CD4-positive, CD25-positive, alpha-beta regulatory T cell (primary cell): Measurements from ENCODE around the gene FGF3. TPM values are rescaled to one million over a fixed set of nuclear protein-coding genes. Genes with fewer than 3 reads are reported as not detected.

ENCODE experiments used
- ATAC-seq, 2 donors: fragments of 150-1000 bp; cut with Tn5 transposase; one replicate each; pipeline ENCODE4 v1.10.0; 2021; ENCODE audit warnings: low read depth in 2 of 2, moderate number of reproducible peaks in 2 of 2, moderate library complexity in 1 of 2
- DNase-seq, 3 donors: peaks; one replicate each; pipeline versions ENCODE4 v3.0.0 to v3.0.0-alpha.2; 2012 to 2022; ENCODE audit warnings: mixed read lengths in 1 of 3
- H3K27ac ChIP-seq: one replicate; pipeline ENCODE4 v1.7.0; 2013; ENCODE audit warnings: mild to moderate bottlenecking, low read length; ENCODE audit not compliant: insufficient read depth, poor library complexity, severe bottlenecking
- H3K27me3 ChIP-seq: one replicate; pipeline ENCODE4 v1.7.0; 2013; ENCODE audit warnings: low read length; ENCODE audit not compliant: control insufficient read depth, insufficient read depth
- H3K36me3 ChIP-seq: one replicate; pipeline ENCODE4 v1.7.0; 2013; ENCODE audit warnings: mild to moderate bottlenecking, low read length, moderate library complexity; ENCODE audit not compliant: control insufficient read depth, insufficient read depth
- H3K4me1 ChIP-seq: 2 replicates; pipeline ENCODE4 v1.7.0; 2013; ENCODE audit warnings: mild to moderate bottlenecking, low read length; ENCODE audit not compliant: insufficient read depth, control insufficient read depth, poor library complexity, severe bottlenecking
- H3K4me3 ChIP-seq: one replicate; pipeline ENCODE4 v1.7.0; 2013; ENCODE audit warnings: low read depth, mild to moderate bottlenecking, low read length, moderate library complexity
- H3K9me3 ChIP-seq, 2 experiments: 1 replicate in 1 of 2; 2 replicates in 1 of 2; pipeline ENCODE4 v1.7.0; 2013; ENCODE audit warnings: low read length in 2 of 2, mild to moderate bottlenecking in 1 of 2, moderate library complexity in 1 of 2; ENCODE audit not compliant: control insufficient read depth in 2 of 2
- H3K27ac Mint-ChIP-seq, 3 donors: one replicate each; pipeline ENCODE4 v1.8.0; 2020 to 2022; ENCODE audit warnings: mild to moderate bottlenecking in 3 of 3, mixed read lengths in 3 of 3, moderate library complexity in 2 of 3
- H3K27me3 Mint-ChIP-seq: one replicate; pipeline ENCODE4 v1.8.0; 2022; ENCODE audit warnings: mild to moderate bottlenecking, mixed read lengths
- H3K36me3 Mint-ChIP-seq: one replicate; pipeline ENCODE4 v1.8.0; 2020; ENCODE audit warnings: mixed read lengths
- H3K4me1 Mint-ChIP-seq, 4 donors: one replicate each; pipeline ENCODE4 v1.8.0; 2020 to 2022; ENCODE audit warnings: mixed read lengths in 4 of 4, mild to moderate bottlenecking in 1 of 4
- H3K4me3 Mint-ChIP-seq, 4 donors: one replicate each; pipeline ENCODE4 v1.8.0; 2020 to 2022; ENCODE audit warnings: mild to moderate bottlenecking in 4 of 4, mixed read lengths in 4 of 4, moderate library complexity in 3 of 4
- H3K9me3 Mint-ChIP-seq, 7 donors: one replicate each; pipeline ENCODE4 v1.8.0; 2020 to 2022; ENCODE audit warnings: mixed read lengths in 7 of 7, mild to moderate bottlenecking in 3 of 7, moderate library complexity in 2 of 7
- polyA plus RNA-seq, 4 donors: library from polyadenylated mRNA; unstranded; fragments of 300-500 nt; fragmentation: Illumina TruSeq; gene quantifications; one replicate each; pipeline ENCODE4 v1.2.3, GENCODE V29; 2021
- total RNA-seq: library from RNA; stranded (reverse); gene quantifications from one replicate; pipeline ENCODE4 v1.2.3, GENCODE V29; 2022

FGF3 gene
- total and polyA plus RNA-seq, 5 donors from 2014 or later = not detected

GRCh38 chr11:69864686-69865661, 45.8 kb upstream of the FGF3 start:
- H3K36me3 Mint-ChIP-seq = no peaks in the 10 kb centered on the region
- no peaks in the 10 kb centered on the region for H3K4me1 ChIP-seq
- DNase-seq (no peak), ATAC-seq (no peak)
- H3K27ac Mint-ChIP-seq = no peak overlapping the region
- H3K4me3 Mint-ChIP-seq = no peak overlapping the region
- H3K36me3 ChIP-seq = no peaks in the 10 kb centered on the region
- H3K27me3 ChIP-seq = no peaks in the 10 kb centered on the region
- no peak overlapping the region for H3K27ac ChIP-seq
- H3K4me3 ChIP-seq = no peak overlapping the region
- no peaks in the 10 kb centered on the region for H3K4me1 Mint-ChIP-seq
- H3K9me3 ChIP-seq = no peaks in the 10 kb centered on the region
- no peaks in the 10 kb centered on the region for H3K9me3 Mint-ChIP-seq
- peaks cover 23% of the 10 kb centered on the region for H3K27me3 Mint-ChIP-seq

- DNase-seq (no peak), ATAC-seq (no peak)
- Mint-ChIP-seq H3K4me1 (no peaks in the 10 kb centered on the region), H3K27me3 (peaks cover 28% of the 10 kb centered on the region), H3K36me3 (no peaks in the 10 kb centered on the region), H3K27ac (no peak overlapping the region), H3K4me3 (peak overlapping the region in 1 of 4 donors; percentile 48), H3K9me3 (no peaks in the 10 kb centered on the region)
- no peaks in the 10 kb centered on the region for H3K9me3 ChIP-seq
- H3K27me3 ChIP-seq = no peaks in the 10 kb centered on the region
- H3K27ac ChIP-seq = no peak overlapping the region
- no peak overlapping the region for H3K4me3 ChIP-seq
- H3K4me1 ChIP-seq = no peaks in the 10 kb centered on the region
- no peaks in the 10 kb centered on the region for H3K36me3 ChIP-seq
Observed at GRCh38 chr11:69863544-69864200, 44.5 kb upstream of the FGF3 start.

- no peaks in the 10 kb centered on the region for H3K4me1 Mint-ChIP-seq
- peak overlapping the region in 1 of 4 donors; percentile 48 for H3K4me3 Mint-ChIP-seq
- H3K27me3 ChIP-seq = peaks cover 2% of the 10 kb centered on the region
- H3K36me3 ChIP-seq = no peaks in the 10 kb centered on the region
- no peak overlapping the region for H3K27ac ChIP-seq
- DNase-seq (no peak), ATAC-seq (no peak)
- H3K4me1 ChIP-seq = no peaks in the 10 kb centered on the region
- H3K9me3 ChIP-seq = no peaks in the 10 kb centered on the region
- no peak overlapping the region for H3K27ac Mint-ChIP-seq
- no peaks in the 10 kb centered on the region for H3K36me3 Mint-ChIP-seq
- H3K4me3 ChIP-seq = no peak overlapping the region
- peaks cover 28% of the 10 kb centered on the region for H3K27me3 Mint-ChIP-seq
- no peaks in the 10 kb centered on the region for H3K9me3 Mint-ChIP-seq
Observed at GRCh38 chr11:69862797-69863543, 43.8 kb upstream of the FGF3 start.

- H3K9me3 Mint-ChIP-seq = no peaks in the 10 kb centered on the region
- Histone ChIP-seq H3K4me1 (no peaks in the 10 kb centered on the region), H3K9me3 (no peaks in the 10 kb centered on the region), H3K27ac (no peak overlapping the region), H3K27me3 (peaks cover 2% of the 10 kb centered on the region), H3K4me3 (no peak overlapping the region), H3K36me3 (no peaks in the 10 kb centered on the region)
- no peak for ATAC-seq
- no peak overlapping the region for H3K4me3 Mint-ChIP-seq
- no peaks in the 10 kb centered on the region for H3K4me1 Mint-ChIP-seq
- peaks cover 28% of the 10 kb centered on the region for H3K27me3 Mint-ChIP-seq
- no peaks in the 10 kb centered on the region for H3K36me3 Mint-ChIP-seq
- no peak overlapping the region for H3K27ac Mint-ChIP-seq
- no peak for DNase-seq
Observed at GRCh38 chr11:69862331-69862771, 43.1 kb upstream of the FGF3 start.

- Mint-ChIP-seq H3K27me3 (peaks cover 33% of the 10 kb centered on the region), H3K4me3 (no peak overlapping the region), H3K9me3 (no peaks in the 10 kb centered on the region), H3K4me1 (no peaks in the 10 kb centered on the region), H3K36me3 (no peaks in the 10 kb centered on the region), H3K27ac (peak overlapping the region in 1 of 3 donors; percentile 43)
- DNase-seq (no peak), ATAC-seq (no peak)
- Histone ChIP-seq H3K27me3 (peaks cover 2% of the 10 kb centered on the region), H3K9me3 (no peaks in the 10 kb centered on the region), H3K27ac (no peak overlapping the region), H3K4me1 (no peaks in the 10 kb centered on the region), H3K36me3 (no peaks in the 10 kb centered on the region), H3K4me3 (no peak overlapping the region)
Observed at GRCh38 chr11:69861901-69862300, 42.7 kb upstream of the FGF3 start.

- no peak overlapping the region for H3K27ac ChIP-seq
- H3K27me3 ChIP-seq = peaks cover 2% of the 10 kb centered on the region
- Mint-ChIP-seq H3K4me1 (no peaks in the 10 kb centered on the region), H3K9me3 (no peaks in the 10 kb centered on the region), H3K27ac (no peak overlapping the region), H3K4me3 (no peak overlapping the region), H3K36me3 (no peaks in the 10 kb centered on the region), H3K27me3 (peaks cover 33% of the 10 kb centered on the region)
- no peaks in the 10 kb centered on the region for H3K36me3 ChIP-seq
- no peaks in the 10 kb centered on the region for H3K4me1 ChIP-seq
- no peaks in the 10 kb centered on the region for H3K9me3 ChIP-seq
- no peak overlapping the region for H3K4me3 ChIP-seq
- DNase-seq (no peak), ATAC-seq (no peak)
Observed at GRCh38 chr11:69860796-69861445, 41.7 kb upstream of the FGF3 start.

GRCh38 chr11:69860244-69860643, 41.0 kb upstream of the FGF3 start:
- H3K27ac Mint-ChIP-seq = no peak overlapping the region
- no peak for DNase-seq
- Histone ChIP-seq H3K36me3 (no peaks in the 10 kb centered on the region), H3K4me1 (no peaks in the 10 kb centered on the region), H3K27ac (no peak overlapping the region), H3K27me3 (peaks cover 4% of the 10 kb centered on the region), H3K4me3 (no peak overlapping the region), H3K9me3 (no peaks in the 10 kb centered on the region)
- no peak for ATAC-seq
- H3K9me3 Mint-ChIP-seq = peaks cover 0 to 1% (median 0%) of the 10 kb centered on the region in 7 donors
- no peaks in the 10 kb centered on the region for H3K4me1 Mint-ChIP-seq
- peaks cover 29% of the 10 kb centered on the region for H3K27me3 Mint-ChIP-seq
- no peaks in the 10 kb centered on the region for H3K36me3 Mint-ChIP-seq
- H3K4me3 Mint-ChIP-seq = no peak overlapping the region
